ENCODE results near the gene PLPPR4.

PLPPR4 gene

DNA sequence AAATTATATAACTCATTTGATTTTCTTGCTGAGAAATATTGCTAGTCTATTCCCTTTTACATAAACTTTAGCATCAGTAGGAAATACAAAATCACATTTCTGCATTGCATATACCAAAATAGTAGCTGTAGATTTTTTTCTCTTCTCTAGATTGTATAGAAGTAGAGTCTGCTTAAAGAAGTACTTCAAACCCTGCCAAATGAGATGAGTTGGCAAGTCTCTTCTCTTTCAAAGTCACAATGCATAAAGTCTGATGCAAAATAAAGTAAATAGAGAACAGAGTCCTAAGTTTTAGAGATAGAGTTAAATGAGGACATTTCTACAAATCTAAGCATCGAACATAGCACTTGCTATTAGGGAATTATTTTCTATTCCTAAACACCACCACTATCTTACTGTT, 6.4 kb downstream of the PLPPR4 start:
- TF ChIP-seq, protein P1, sequence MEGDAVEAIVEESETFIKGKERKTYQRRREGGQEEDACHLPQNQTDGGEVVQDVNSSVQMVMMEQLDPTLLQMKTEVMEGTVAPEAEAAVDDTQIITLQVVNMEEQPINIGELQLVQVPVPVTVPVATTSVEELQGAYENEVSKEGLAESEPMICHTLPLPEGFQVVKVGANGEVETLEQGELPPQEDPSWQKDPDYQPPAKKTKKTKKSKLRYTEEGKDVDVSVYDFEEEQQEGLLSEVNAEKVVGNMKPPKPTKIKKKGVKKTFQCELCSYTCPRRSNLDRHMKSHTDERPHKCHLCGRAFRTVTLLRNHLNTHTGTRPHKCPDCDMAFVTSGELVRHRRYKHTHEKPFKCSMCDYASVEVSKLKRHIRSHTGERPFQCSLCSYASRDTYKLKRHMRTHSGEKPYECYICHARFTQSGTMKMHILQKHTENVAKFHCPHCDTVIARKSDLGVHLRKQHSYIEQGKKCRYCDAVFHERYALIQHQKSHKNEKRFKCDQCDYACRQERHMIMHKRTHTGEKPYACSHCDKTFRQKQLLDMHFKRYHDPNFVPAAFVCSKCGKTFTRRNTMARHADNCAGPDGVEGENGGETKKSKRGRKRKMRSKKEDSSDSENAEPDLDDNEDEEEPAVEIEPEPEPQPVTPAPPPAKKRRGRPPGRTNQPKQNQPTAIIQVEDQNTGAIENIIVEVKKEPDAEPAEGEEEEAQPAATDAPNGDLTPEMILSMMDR (IDR thresholded peaks at IDR 0.05): no peak

DNA sequence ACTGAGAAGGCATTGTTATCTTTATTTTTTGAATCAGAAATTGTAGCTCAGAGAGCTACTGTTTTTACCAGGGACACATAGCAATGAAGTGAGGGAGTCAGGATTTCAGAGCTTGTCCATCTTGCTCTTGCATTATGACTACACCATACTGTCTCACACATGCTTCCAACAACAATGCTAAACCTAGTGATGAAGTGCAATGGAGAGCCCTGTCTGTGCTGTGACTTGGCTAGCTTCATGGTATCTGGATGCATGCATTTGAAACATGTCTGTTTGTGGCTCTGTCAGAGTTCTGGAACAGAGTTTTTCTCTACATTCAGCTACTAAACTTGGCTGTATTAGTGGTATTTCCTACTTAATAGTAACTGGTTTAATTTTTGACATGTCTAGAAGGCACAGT, 7.0 kb downstream of the PLPPR4 start:
- TF ChIP-seq, protein P1 (IDR thresholded peaks at IDR 0.05): no peak

- TF ChIP-seq, protein P1 (IDR thresholded peaks at IDR 0.05): no peak
Measured at GRCh38 chr1:99277066-99277465, 12.8 kb downstream of the PLPPR4 start.

- TF ChIP-seq, protein P1 (IDR thresholded peaks at IDR 0.05): no peak
Measured at GRCh38 chr1:99279525-99279924, 15.2 kb downstream of the PLPPR4 start.

- TF ChIP-seq, protein P1 (IDR thresholded peaks at IDR 0.05): no peak
Measured at GRCh38 chr1:99281105-99281504, 16.8 kb downstream of the PLPPR4 start.

GRCh38 chr1:99282536-99282935, 18.2 kb downstream of the PLPPR4 start:
- TF ChIP-seq, protein P1 (IDR thresholded peaks at IDR 0.05): no peak

- TF ChIP-seq, protein P1 (IDR thresholded peaks at IDR 0.05): no peak
Measured at GRCh38 chr1:99292886-99293285, 28.6 kb downstream of the PLPPR4 start.

DNA sequence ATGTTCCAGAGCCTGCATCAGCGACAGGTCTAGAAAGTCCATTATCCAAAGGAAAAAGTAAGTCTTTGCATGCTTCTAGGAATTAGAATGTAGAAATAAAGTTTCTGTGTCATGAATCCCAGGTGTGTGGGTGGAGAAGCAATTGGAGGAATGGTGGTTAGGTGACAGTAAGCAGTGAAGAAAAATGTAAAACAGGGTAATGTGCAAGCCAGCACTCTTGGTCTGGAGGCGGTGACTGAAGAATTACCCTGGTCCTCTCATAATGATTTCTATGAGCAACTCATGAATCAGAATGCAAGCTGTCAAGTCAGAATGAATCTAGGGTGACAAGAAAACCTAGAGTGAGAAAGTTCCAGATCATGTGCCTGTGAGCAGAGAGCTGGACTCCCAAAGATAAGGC, 33.6 kb downstream of the PLPPR4 start:
- TF ChIP-seq, protein P1 (IDR thresholded peaks at IDR 0.05): no peak

All from LNCAP (cell line).